HG03060 (cell line): Measurements from ENCODE around the gene TMEM109.

Source experiments
- ATAC-seq: cut with Tn5 transposase; IDR thresholded peaks from one replicate; pipeline ENCODE4 v1.9.1; 2021; ENCODE audit warnings: low read depth, moderate number of reproducible peaks; ENCODE audit not compliant: unreplicated experiment

The TMEM109 gene

GRCh38 chr11:60960405-60960804, 46.4 kb downstream of the TMEM109 start:
- ATAC-seq: no peak

DNA sequence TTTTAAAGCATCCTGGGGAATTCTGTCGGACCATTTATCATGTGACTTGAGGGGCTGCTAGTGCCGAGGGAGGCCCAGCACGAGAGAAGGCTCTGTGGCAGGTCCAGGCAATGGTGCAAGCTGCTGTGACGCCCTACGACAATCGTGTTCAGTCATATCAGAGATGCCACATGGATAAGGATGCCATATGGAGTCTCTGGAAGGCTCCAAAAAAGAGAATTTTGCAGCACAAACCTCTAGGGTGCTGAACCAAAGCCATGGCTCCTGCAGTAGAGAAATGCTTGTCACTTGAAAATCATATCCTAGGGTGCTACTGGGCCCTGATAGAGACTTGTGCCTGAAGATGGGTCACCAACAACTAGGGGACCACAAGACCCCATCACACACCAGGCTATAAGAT, 50.8 kb downstream of the TMEM109 start:
- no peak for ATAC-seq

GRCh38 chr11:60966890-60967289, 52.9 kb downstream of the TMEM109 start:
- ATAC-seq: no peak

DNA sequence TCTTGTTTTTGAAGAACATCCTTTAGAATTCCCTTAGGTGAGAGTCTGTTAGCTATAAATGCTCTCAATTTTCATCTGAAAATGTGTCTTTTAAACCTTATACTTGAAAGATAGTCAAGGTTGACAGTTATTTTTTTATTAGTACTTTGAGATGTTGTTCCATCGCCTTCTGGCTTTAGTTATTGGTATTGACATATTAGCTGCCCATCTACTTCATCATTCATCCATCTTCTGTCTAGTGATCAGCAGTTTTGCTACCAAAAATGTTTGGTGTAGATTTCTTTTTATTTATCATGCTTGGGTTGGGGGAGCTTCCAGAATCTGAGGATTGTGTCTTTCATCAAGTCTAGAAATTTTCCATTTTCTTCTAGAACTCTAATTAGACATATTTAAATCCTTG, 54.3 kb downstream of the TMEM109 start:
- ATAC-seq: no peak

DNA sequence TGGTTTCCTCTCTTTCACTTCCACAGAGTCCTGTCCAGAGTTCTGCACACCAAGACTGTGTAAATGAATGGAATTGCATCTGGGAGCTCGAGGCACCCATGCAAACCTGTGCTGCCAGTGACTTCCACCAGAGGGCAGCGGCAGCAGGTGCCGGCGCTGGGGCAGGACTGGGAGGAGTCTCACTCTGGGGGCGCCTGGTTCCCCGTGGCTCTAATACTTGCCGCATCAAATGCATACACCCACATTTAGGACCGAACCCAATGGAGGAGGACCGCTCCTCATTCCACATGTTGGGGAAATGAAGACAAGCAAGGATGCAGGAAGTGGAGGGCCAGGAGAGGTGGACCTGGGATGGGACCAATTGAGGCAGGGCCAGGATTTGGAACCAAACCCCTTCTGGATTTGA, 56.4 kb downstream of the TMEM109 start:
- ATAC-seq: no peak

- ATAC-seq: no peak
These were observed 56.9 kb downstream of the TMEM109 start for GRCh38 chr11:60970890-60971289.

- ATAC-seq: no peak
These were observed 57.6 kb downstream of the TMEM109 start, which contains the start of gene CD6 for GRCh38 chr11:60971520-60971919. Gene CD6, plus strand, starts transcription at chr11:60971680. Its CDS starts 186 bp downstream, at chr11:60971866.

DNA sequence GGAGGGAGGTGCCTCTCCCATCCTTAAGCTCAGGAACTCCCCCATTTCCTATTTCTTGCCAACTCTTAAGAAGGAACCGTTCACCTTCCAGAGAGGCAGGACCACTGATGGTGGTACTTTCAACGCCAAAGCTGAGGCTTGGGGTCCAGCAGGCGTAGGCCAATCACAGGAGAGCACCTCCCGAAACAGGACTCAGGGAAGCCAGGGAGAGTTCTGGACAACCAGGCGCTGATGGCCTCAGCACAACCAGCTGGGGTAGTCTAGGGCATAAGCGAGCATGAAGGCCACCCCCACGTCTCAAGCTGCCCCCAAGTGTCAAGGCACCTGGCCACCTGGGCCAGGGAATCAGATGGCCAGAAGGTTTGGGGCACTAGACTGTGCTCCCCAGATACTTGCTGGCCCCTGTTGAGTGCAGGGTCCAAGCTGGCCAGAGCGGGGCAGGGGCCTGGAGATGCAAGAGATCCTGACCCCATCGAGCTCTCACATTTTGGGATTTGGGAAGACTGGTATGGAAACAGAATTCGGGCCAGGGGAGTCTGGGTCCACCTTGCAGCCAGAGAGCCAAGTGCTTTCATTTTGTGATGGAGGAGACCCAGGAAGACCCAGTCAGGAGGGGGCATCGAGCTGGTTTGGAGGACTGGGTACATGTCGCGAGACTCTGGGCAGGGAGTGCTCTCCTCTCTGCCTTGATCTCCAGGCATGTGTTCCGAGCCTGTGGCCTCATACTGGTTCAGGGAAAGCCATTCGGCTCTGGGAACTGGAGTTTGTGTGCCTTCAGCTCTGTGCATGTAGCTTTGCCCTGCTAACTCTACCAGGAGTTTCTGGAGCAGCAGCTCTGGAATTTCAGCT, 58.4 kb downstream of the TMEM109 start:
- ATAC-seq: no peak
